Right renal pelvis (tissue), 4 donors: ENCODE data around the gene GBA3. TPM values are rescaled to one million over a fixed set of nuclear protein-coding genes. Genes with fewer than 3 reads are reported as not detected.

Experiments used
- polyA plus RNA-seq, 4 donors: library from polyadenylated mRNA; unstranded; fragments of 120-200 nt; gene quantifications; one replicate each; pipeline ENCODE4 v1.2.1, GENCODE V29; 2013; ENCODE audit not compliant: insufficient read length in 4 of 4

Gene GBA3
- polyA plus RNA-seq, 4 donors = 13.4 to 19.8 (median 16.3) TPM

Other genes with a start within 250 kb of the GBA3 start
- gene ADGRA3, start 176.9 kb upstream of the GBA3 start, polyA plus RNA-seq = 10 to 100 TPM; 45.4 to 57.5 (median 55.1) TPM